Activated CD4-positive, alpha-beta T cell treated with anti-CD3 and anti-CD28 coated beads, Interleukin-2, amount 50 U/mL, for 24 hours (primary cell): ENCODE measurements around the gene EPB41L3.
"Not testable (repeated sequence)": the region's sequence is repeated elsewhere in the genome, so short reads cannot be mapped to it uniquely, and the experiment has no call there.

Experiments
- DNase-seq, 2 donors: peaks; one replicate each; pipeline ENCODE4 v3.0.0-alpha.2; 2020; ENCODE audit warnings: low read depth in 1 of 2, low spot score in 1 of 2

Gene EPB41L3

DNA sequence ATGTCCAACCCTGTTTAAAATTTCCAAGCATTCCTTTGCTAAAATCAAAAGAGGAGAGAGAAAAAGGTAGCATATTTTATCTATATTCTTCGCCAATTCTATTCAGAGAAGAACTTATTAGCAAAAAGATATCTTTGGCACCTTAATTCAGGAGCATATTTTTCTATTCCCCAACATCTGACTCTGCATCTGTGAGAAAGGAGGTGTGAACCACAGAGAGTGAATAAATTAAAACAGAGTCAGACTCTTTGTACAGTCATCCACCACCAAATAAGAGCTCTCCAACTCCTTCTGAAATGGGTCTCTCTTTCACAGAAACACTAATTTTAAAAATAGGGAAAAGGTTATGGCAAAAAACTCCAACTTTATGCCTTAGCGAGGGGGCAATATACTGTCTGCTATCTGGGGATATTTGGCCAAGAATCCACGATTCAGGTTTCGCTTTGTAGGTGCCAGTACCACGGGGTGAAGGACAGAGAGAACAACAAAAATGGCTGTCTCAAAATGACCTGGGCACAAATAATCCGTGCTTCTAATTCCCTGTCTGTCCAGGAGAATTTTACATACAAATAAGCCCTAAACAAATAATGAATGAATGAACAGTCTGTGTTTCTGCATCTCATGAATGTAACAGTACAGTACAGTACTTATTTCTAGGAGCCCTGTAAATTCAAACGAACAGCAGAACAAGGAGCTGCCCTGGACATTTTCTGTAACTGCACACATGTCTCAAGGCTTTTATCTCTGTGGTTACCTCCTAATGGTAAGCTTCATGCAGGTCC, 43.4 kb downstream of the EPB41L3 start:
- no peak for DNase-seq

DNA sequence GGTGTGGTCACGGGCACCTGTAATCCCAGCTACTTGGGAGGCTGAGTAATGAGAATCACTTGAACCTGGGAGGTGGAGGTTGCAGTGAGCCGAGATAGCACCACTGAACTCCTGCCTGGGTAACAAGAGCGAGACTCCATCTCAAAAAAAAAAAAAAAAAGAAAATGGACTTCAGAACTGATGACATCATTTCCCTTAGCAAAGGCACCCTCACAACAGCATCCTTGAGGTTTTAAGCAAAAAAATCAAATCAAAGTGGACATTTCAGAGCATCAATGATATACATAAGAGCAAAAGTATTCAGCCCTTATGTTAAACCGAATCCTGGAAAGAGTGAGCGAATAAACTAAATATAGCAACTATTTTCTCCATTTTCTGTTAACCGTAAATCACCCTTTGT, 45.3 kb downstream of the EPB41L3 start:
- no peak for DNase-seq

DNA sequence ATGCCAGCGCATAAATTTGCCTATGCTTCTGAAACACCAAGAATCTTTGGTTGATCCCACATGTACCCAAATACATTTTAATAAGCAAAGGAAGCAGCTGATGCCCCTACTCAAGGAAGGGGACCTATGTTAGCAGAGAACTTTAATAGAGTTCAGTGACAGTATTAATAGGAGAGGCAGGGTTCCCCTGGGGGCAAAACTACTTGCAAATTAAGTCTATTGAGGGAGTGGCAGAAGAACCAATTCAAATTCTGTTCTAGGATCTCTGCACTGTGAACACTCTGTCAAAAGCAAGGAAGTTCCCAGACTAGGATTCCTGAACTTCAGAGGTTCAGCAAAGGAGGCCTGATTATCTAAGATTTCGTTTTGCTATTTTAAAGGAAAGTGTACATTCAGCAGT, 47.5 kb downstream of the EPB41L3 start:
- DNase-seq, result no peak

DNA sequence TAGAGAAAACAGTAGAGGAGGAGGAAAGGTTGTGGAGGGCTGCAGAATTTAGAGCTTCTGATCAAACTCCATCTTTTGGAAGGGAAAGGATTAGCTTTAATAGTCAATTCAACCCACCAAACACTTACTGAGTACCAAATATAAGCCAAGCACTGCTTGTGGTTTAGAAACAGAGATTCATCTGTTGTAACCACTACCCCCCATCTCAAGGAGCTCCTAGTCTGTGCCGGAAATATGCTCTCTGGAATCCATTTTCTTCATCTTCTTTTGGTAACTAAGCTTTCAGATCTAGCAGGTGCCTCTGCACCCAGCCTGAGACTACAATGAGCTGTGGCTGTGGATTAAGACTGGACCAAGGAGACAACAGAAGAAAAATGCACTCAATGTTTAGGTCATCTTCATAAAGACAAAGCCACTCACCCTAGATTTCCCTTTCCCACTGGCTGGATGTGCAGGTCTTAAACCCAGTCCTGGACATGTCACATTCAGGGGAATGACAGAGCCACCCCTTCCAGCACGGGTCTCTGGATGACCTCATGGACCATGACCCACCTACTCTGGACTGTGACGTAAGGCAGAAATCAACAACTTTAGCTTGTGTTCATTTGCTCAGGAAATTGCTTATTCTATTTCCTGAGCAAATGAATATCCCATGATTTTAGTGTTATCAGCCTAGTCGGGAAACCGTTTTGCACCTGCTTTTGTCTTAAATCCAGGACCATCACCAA, 52.9 kb downstream of the EPB41L3 start:
- DNase-seq, result no peak

DNA sequence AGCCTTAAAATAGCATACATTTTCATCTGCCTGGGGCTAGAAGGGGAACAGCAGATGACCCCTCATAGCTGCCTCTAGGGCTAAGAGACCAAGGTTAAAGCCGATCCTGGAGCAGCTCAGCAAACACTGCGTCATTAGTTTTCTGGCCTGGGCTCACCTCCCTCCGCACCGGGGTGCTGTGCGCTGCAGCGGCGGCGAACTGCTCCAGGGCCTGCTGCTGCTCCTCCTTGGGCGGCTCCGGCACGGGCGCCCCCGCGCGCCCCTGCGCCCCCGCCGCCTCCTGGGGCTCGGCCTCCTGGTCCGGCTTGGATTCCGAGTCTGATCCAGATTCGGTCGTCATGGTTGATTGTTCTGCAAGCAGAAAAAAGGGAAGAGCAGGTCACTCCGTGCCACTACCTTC, 55.0 kb downstream of the EPB41L3 start:
- DNase-seq, result no peak

DNA sequence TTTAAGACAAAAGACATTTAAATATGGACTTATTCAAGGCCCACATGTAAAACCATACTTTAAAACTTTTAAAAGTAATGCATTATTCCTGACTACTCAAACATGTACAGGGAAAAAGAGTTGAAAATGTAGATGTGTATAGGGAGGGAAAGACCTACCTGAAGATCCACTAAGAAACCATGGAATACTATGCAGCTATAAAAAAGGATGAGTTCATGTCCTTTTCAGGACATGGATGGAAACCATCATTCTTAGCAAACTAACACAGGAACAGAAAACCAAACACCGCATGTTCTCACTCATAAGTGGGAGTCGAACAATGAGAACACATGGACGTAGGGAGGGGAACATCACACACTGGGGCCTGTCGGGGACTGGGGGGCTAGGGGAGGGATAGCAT, 55.8 kb downstream of the EPB41L3 start:
- not testable (repeated sequence) for DNase-seq

DNA sequence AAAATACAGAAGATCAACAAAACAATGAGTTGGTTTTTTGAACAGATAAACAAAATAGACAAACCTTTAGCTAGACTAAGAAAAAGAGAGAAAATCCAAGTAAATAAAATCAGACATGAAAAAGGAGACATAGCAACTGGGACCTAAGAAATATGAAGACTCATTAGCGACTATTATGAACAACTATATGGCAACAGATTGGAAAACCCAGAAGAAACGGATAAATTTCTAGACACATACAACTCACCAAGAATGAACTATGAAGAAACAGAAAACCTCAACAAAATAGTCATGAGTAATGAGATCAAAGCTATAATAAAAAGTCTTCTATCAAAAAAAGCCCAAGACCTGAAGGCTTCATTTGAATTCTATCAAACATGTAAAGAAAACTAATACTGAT, 59.3 kb downstream of the EPB41L3 start:
- no peak for DNase-seq

DNA sequence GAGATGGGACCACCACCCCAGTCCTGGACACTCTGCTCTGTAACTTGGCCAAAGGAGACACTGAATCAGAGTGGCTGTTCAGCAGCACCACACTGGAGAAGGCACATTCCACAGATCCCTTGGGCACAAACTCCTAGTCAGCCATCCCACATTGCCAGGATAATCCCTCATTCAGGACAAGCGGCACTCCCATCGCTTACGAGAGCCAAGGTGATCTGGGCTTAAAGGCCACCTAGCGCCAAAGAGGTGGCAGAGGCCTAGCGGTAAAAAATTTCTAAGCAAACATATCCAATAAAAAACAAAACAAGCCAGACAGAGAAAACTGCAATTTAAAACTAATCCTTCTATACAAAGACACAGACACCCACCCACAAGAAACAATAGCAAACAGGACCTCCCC, 62.2 kb downstream of the EPB41L3 start:
- DNase-seq, result no peak

DNA sequence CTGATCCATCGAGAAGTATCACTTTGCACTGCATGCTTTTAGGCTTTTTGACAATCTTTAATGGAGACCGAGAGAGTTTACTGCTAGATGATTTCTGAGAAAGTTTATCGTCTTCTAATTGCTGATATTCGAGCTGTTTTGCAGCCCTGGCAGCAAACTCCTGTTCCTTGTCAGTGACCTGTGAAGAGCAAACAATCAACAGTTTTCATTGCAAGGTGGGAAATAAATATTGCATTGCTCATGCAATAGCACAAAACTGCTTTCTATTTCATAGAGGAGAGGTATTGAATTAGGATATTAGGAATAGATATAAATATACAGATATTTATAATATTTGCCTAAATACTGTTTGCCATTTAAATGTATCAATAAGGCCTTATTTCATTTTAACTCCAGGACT, 65.5 kb downstream of the EPB41L3 start:
- DNase-seq, result no peak

DNA sequence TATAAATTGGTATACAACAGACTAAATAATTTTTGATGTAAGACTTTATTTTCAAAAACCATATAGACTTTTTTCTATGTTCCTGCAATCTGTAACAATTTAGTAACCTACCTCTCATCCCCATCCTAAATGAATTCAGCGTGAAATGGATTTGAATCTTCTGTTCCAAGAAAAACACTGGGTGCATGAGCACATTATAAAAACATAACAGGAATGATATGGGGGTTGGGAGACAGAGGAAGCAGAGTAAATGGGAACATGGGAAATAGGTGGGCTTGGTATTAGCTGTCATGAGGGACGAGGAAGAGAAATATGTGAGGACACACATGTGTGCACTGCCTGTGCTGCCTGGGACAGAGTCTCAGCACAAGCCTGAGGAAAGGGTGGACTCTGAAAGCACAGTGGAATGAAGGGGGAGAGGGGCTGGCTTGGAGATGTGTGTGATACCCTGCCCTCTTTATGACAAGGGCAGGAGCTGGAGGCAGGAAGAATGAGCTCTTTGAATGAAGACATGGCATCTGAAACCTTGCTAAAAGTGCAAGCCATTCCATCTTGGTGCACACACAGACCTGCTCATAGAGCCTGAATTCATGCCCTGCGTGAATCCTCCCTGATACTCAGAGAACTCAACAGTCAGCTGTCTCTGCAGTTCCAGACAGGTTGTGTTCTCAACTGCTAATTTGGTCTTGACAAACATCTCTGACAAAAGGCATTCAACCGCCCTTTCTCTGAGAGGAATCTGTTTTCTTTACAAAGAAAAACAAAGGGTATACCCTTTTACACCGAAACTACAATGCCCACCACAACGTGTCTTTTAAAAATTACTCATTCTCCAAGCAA, 66.6 kb downstream of the EPB41L3 start:
- no peak for DNase-seq

DNA sequence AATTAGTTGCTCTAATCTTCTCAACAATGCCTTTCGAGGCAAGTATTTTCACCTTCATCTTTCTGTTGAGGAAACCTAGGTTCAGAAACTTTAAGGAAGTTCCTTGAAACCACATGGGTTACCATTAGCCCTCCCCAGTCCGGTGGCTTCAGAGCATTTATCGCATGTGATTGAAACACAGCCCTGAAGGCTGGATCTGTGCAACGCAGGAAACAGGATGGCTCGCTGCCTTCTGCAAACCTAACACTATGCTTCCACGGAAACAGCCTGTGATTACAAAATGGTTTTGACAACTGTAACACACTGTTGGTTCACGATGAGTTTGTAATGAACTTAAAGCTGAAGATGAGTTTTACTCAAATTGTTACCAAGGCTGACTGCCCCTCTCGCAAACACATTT, 68.5 kb downstream of the EPB41L3 start:
- no peak for DNase-seq

DNA sequence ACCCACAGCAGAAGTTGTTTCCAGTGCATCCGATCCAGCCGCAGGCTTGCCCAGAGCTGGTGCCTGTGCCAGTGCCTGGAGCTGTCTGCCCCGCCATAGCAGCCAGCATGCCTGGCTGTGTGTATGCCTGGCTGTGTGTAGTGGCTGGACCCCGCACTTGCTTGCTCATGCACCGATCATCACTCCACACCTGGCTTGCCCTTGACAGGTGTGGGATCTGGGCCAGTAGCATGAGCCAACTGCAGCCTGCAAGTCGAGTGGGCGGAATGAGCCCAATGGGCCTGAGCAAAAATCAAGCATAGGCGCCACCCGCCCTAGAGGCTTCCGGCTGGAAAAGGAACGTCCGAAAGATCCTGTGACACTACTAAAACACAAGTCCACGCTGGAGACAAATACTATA, 74.5 kb downstream of the EPB41L3 start:
- no peak for DNase-seq

DNA sequence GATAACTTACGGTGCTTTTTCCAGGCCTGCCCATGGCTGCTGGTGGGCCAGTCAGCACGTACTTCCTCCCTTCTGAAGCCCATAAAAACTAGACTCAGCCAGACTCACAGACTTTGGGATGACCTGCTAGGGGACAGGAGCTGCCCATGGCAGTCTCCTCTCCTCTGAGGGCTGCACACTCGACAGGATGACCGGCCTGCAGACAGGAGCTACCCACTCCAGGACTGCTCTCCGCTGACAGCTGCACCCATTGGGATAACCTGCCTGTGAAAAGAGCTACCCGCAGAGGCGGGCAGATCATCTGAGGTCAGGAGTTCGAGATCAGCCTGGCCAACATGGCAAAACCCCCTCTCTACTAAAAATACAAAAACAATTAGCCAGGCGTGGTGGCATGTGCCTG, 75.4 kb downstream of the EPB41L3 start:
- no peak for DNase-seq

DNA sequence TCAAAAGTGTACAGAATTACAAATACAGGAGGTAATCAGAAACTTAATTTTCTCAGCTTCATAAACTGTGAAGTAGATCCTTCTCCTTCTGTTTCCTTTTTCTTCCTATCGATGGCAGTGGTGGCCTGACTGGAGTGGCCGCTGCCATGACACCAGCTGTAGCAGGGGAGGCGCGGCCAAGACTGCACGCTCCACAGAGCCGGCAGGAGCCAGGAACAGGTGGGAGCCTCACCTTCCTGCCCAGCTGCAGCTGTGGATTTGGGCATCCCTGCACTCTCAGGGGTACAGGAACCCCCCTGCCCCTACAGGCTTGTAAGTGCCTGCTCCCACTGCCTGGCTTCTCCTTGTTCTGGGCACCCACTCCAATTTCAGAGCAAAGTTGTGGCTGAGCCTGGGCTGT, 76.1 kb downstream of the EPB41L3 start:
- no peak for DNase-seq

DNA sequence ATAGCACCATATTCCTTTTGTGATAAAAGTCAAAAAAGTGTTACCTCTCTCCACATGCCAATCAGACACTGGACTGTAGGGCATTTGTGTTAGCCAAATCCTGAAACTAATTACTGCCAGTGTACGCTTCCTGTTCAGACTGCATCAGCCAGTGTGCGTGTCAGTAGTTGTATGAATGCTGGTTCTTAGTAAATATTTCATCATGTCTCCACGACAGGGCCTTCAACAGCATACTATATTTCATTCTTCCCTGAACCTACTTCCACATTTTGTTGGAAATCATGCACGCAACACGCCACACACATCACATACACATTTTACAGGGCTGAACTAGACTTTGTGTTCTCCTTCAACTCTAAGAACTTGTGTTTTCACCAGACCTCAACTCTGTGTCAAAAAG, 77.5 kb downstream of the EPB41L3 start:
- no peak for DNase-seq

DNA sequence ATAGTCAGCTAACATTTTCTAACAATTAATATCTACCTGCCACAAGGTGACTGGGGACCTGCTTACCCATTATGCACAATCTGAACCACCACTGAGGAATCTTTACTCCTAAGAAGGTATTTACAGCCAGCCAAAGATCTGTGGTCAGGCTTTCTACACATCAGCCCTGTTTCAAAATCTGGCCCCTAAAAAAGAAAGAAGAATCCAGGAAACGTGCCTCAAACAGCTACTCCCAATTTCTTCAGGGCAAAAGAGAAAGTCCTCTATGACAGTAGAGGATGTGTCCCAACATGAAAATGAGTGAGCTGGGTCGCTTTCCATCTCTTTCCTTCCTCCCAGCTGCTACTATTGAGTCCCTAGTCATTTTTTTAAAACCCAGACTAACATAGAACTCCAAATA, 79.5 kb downstream of the EPB41L3 start:
- no peak for DNase-seq

DNA sequence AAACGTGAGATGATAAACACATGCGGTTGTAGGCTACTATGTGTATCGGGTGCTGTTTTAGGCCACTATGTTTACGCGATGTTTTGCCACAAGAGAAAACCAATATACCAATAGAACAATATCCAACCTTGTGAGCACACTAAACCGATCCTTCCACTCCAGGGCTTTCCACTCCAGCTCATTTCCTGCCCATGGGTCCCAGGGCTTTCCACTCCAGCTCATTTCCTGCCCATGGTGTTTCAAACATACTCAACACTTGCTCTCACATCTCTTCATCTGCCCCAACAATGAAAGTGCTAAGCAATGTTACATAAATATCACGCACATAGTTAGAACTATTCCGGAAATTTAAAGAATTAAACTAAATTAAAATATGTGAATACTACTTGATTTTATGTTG, 80.0 kb downstream of the EPB41L3 start:
- no peak for DNase-seq

DNA sequence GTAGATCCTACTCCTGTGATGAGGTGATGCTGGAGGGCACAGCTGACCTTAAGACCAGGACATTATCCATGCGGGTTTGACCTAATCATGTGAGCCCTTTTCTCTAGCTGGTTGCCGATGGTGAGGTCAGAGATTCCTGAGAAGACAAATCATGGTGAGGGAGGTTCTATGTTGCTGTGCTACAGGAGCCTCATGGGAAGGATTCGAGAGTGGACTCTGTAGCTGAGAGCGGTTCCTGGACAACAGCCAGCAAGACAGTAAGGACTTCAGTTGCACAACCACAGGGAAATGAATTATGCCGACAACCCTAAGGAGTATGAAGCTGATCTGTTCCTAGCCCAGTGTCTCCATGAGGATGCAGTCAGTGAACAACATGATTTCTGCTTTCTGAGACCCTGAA, 80.4 kb downstream of the EPB41L3 start:
- no peak for DNase-seq

DNA sequence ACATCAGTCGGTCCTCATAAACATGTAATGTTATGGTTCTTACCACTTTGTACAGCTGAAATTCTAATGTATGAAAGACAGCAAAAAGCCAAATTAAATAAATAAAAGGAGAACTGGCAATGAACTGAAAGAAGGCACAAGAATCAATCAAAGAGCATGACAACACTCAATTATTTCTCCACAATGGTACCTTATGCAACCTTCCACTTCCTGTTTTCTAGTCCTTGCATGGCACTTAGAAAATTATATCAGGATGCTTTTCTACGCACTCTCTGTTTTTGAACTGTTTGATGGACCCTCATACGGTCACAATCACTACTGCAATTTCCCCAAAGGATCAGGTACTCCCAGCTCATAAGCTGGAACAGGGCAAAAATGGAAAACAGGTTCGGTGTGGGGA, 81.6 kb downstream of the EPB41L3 start:
- no peak for DNase-seq

DNA sequence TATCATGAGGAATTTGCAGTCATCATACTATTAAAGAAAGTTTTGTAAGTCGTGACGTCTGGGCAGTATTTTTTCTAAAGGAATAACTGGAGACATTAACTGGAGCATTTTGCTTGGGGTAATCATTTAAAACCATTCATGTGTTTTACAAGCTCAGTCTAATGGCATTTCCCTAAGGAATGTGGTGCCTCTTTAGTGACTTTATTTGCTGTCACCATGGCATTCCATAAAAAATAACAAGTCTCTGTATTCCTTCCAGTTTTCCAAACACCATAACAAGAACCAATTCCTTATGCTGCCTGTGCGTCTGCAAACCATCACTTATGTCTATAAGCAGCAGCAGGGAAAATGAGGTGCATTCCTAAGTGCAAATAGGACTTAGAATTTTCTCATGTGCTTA, 82.8 kb downstream of the EPB41L3 start:
- no peak for DNase-seq

DNA sequence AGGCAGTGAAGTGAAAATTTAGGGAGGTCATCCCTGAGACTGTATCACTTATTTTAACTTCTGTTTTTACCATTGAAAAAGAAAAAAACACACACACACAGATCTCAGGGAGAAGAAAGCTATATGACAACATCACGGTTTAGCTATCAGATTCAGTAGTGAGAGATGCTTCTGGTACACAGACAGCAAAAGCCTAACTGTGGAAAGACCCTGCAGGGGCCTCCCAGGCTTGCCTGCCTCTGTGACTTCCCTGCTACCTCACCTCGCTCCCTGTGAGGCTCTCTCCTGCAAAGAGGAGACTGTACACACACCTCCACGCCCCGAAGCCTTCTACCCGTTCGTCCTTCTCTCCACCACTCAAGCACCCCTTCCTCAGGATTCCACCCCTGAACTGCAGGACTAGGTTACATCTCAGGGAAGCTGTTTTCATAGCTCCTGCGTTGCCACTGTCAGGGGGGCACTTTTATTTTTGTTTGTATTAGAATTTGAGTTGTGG, 86.3 kb downstream of the EPB41L3 start:
- DNase-seq, result no peak
